ENCODE results near the gene CHCHD2. TPM values are rescaled to one million over a fixed set of nuclear protein-coding genes. Genes with fewer than 3 reads are reported as not detected.
"Not testable (repeated sequence)": the region's sequence is repeated elsewhere in the genome, so short reads cannot be mapped to it uniquely, and the experiment has no call there.

CHCHD2 gene
- total RNA-seq, 1 donor from 2014 or later, result 200 TPM

DNA sequence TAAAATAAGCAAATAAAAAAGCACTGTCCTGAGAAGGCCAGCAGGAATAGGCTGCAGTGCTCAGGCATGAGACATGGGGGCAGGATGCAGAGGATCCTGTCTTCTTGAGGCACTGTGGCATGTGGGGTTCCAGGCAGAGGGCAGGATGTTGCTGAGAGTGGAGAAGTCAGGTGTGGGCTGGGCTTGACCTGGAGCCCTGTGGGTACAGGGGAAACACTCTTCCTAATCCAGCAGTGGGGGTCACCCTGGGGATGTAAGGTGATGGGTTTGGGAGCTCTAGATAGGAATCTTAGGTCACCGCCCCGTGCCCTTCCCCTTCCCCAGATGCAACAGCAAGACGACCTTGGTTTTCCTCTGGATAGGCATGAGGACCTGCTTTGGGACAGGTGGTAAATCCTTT, 28.6 kb downstream of the CHCHD2 start:
- Histone ChIP-seq H3K36me3 (peaks cover 31% of the 10 kb centered on the region), H3K9me3 (no peaks in the 10 kb centered on the region), H3K27me3 (no peaks in the 10 kb centered on the region), H3K4me1 (peaks cover 9% of the 10 kb centered on the region), H3K4me3 (no peak overlapping the region), H3K27ac (no peak overlapping the region)
- intact Hi-C loops (cut with DNase I), result loop anchor here (5.0 kb wide), 1 partner anchor 75 kb away; no protein-coding TSS in a partner anchor
- DNase-seq (peak; percentile 30), ATAC-seq (no peak)
- TF ChIP-seq, protein P1, sequence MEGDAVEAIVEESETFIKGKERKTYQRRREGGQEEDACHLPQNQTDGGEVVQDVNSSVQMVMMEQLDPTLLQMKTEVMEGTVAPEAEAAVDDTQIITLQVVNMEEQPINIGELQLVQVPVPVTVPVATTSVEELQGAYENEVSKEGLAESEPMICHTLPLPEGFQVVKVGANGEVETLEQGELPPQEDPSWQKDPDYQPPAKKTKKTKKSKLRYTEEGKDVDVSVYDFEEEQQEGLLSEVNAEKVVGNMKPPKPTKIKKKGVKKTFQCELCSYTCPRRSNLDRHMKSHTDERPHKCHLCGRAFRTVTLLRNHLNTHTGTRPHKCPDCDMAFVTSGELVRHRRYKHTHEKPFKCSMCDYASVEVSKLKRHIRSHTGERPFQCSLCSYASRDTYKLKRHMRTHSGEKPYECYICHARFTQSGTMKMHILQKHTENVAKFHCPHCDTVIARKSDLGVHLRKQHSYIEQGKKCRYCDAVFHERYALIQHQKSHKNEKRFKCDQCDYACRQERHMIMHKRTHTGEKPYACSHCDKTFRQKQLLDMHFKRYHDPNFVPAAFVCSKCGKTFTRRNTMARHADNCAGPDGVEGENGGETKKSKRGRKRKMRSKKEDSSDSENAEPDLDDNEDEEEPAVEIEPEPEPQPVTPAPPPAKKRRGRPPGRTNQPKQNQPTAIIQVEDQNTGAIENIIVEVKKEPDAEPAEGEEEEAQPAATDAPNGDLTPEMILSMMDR (IDR thresholded peaks at IDR 0.05), result no peak

DNA sequence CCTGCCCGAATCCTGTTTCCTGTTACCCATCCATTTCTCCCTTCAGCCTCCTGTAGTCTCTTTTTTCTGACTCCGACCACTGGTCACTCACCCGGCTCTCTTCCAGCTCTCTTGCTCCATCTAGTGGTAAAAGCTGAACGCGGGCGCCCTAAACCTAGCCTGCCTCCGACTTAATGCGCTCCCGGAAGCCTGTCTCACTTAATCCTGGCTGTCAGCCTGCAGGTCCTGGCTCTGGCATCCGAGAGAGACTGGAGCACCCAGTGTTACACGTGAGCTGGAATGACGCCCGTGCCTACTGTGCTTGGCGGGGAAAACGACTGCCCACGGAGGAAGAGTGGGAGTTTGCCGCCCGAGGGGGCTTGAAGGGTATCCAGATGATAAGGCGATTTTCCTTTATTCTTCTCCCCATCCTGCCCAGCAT, 31.9 kb downstream of the CHCHD2 start:
- no peak overlapping the region for H3K4me3 ChIP-seq
- H3K36me3 ChIP-seq, result peaks cover 50% of the 10 kb centered on the region
- no peak overlapping the region for H3K27ac ChIP-seq
- TF ChIP-seq, protein P1 (IDR thresholded peaks at IDR 0.05), result peak; percentile 92
- no peaks in the 10 kb centered on the region for H3K27me3 ChIP-seq
- DNase-seq (peak; percentile 89), ATAC-seq (peak; percentile 99)
- intact Hi-C loops (cut with DNase I), result no loop called here
- H3K9me3 ChIP-seq, result no peaks in the 10 kb centered on the region
- H3K4me1 ChIP-seq, result no peaks in the 10 kb centered on the region

DNA sequence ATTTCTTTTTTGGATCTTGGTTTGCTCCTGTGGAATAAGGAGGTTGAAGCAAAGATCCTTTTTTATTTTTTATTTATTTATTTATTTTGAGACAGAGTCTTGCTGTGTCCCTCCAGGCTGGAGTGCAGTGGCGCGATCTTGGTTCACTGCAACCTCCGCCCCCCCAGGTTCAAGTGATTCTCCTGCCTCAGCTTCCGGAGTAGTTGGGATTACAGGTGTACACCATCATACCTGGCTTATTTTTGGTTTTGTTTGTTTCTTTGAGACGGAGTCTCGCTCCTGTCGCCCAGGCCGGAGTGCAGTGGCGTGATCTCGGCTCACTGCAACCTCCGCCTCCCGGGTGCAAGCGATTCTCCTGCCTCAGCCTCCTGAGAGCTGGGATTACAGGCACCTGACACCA, 39.9 kb downstream of the CHCHD2 start:
- peak; percentile 40 for DNase-seq
- H3K27ac ChIP-seq; ATAC-seq; H3K4me1 ChIP-seq; intact Hi-C loops (cut with DNase I); H3K4me3 ChIP-seq; H3K27me3 ChIP-seq; H3K9me3 ChIP-seq: not testable (repeated sequence)
- peaks cover 53% of the 10 kb centered on the region for H3K36me3 ChIP-seq

DNA sequence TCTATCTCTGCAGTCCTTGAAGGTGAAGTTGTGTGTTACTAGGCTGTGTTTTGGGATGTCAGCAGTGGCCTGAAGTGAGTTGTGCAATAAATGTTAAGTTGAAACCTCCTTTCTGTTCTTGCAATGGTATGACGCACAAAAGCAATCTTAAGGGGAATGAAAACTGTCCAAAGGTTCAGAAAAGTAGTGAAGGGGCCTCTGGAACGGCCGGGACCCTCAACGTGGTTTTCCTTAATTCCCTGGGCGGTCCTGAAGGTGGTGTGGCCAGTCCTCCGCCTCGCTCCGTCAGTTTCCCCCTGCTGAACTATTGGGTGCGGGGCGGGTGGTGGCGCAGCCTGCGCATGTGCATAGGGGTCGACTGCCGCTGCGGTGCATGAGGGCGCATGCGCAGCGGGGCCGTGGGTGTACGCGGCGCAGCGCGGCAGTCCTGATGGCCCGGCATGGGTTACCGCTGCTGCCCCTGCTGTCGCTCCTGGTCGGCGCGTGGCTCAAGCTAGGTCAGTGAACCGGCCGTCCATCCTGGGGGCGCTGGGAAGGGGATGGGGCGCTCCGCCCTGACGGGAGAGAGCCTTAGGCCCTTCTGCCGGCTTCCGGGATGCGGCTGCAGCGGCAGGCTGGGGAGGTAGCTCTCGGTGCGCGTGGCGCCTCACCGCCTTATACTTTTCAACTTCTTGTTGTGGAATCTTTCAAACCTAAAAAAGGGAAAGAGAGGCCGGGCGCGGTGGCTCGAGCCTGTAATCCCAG, 42.2 kb downstream of the CHCHD2 start, which contains the start of gene SUMF2:
Gene SUMF2, plus strand, starts transcription at position 405 of the 744 bp plus-strand sequence. Its CDS starts 26 bp downstream, at position 431.
- intact Hi-C loops (cut with DNase I), result no loop called here
- Histone ChIP-seq H3K36me3 (peaks cover 54% of the 10 kb centered on the region), H3K4me1 (peaks cover 10% of the 10 kb centered on the region), H3K27me3 (no peaks in the 10 kb centered on the region), H3K27ac (peak within 1 kb of the TSS; percentile 93), H3K9me3 (no peaks in the 10 kb centered on the region), H3K4me3 (peak within 1 kb of the TSS; percentile 77)
- ATAC-seq (peak; percentile 99), DNase-seq (peak; percentile 97)
- TF ChIP-seq, protein P1 (IDR thresholded peaks at IDR 0.05), result peak; percentile 37

DNA sequence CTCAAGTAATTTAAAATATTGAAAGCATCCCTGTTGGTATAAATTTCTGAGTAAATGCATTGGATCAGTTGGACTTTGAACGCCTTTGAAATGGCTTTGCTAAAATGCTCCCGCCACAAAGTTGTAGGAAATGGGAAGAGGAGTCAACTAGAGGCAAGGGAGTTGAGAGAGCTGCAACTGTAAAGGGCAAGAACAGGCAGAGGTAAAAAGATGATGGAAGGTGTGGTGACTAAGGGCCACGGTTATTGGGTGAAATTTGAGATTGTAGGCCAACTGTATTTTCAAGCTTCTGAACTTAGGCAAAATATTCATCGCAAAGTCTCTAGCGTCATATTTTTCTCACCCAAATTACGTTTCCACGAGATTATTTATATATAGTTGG, 42.8 kb downstream of the CHCHD2 start:
- Histone ChIP-seq H3K9me3 (no peaks in the 10 kb centered on the region), H3K27ac (peak overlapping the region; percentile 93), H3K27me3 (no peaks in the 10 kb centered on the region), H3K4me3 (peak overlapping the region; percentile 77), H3K4me1 (peaks cover 10% of the 10 kb centered on the region), H3K36me3 (peaks cover 54% of the 10 kb centered on the region)
- no peak for DNase-seq
- TF ChIP-seq, protein P1 (IDR thresholded peaks at IDR 0.05), result no peak
- ATAC-seq, result no peak
- intact Hi-C loops (cut with DNase I), result no loop called here

DNA sequence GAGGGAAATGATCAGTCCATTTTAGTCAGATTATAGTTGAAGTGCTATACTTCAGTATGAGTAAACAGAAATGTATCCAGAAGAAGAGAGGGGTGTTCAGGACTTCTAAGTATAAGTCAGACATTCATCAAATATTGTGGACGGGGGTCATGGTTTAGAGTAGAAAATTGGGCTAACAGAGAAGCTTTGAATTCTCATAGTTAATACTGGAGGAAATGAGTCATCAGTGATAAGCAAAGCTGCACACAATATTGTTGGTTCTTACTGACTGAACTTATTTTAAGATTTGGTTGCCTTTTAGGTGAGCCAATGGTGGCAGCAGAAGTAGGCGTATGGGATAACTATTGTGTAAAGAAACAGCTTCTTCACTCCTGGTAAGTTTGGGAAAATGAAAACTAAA, 43.9 kb downstream of the CHCHD2 start:
- Histone ChIP-seq H3K27ac (no peak overlapping the region), H3K27me3 (no peaks in the 10 kb centered on the region), H3K4me1 (peaks cover 10% of the 10 kb centered on the region), H3K9me3 (no peaks in the 10 kb centered on the region), H3K4me3 (no peak overlapping the region), H3K36me3 (peaks cover 61% of the 10 kb centered on the region)
- intact Hi-C loops (cut with DNase I), result no loop called here
- DNase-seq (no peak), ATAC-seq (no peak)
- TF ChIP-seq, protein P1 (IDR thresholded peaks at IDR 0.05), result no peak
